Neural crest cell (in vitro differentiated cells): ENCODE data around the gene CCBE1. TPM values are rescaled to one million over a fixed set of nuclear protein-coding genes. Genes with fewer than 3 reads are reported as not detected.

Source experiments
- DNase-seq: peaks from one replicate; pipeline ENCODE4 v3.0.0; 2021; ENCODE audit warnings: low read depth, mixed read lengths, low spot score
- H3K27ac Mint-ChIP-seq: one replicate; pipeline ENCODE4 v1.8.0; 2021; ENCODE audit warnings: mild to moderate bottlenecking, mixed read lengths; ENCODE audit not compliant: unreplicated experiment
- H3K27me3 Mint-ChIP-seq: 2 replicates; pipeline ENCODE4 v1.8.0; 2021; ENCODE audit warnings: low read depth, mild to moderate bottlenecking, mixed read lengths
- H3K36me3 Mint-ChIP-seq: 2 replicates; pipeline ENCODE4 v1.8.0; 2021; ENCODE audit warnings: low read depth, mild to moderate bottlenecking, mixed read lengths
- H3K4me1 Mint-ChIP-seq: 2 replicates; pipeline ENCODE4 v1.8.0; 2021; ENCODE audit warnings: mixed read lengths
- H3K4me3 Mint-ChIP-seq: one replicate; pipeline ENCODE4 v1.8.0; 2021; ENCODE audit warnings: mild to moderate bottlenecking, mixed read lengths
- H3K9me3 Mint-ChIP-seq: 2 replicates; pipeline ENCODE4 v1.8.0; 2021; ENCODE audit warnings: mixed read lengths
- total RNA-seq: library from RNA; stranded (reverse); gene quantifications from 2 replicates; pipeline ENCODE4 v1.2.1, GENCODE V29; 2021
- TF ChIP-seq, protein P1 (sequence below): fragments of 200-600 bp; sonication (generic); conservative IDR thresholded peaks from 2 replicates; pipeline ENCODE4 v1.5.0; 2021; ENCODE audit warnings: antibody characterized with exemption, mild to moderate bottlenecking

The CCBE1 gene
- total RNA-seq, 1 donor from 2014 or later, result 0.33 TPM

DNA sequence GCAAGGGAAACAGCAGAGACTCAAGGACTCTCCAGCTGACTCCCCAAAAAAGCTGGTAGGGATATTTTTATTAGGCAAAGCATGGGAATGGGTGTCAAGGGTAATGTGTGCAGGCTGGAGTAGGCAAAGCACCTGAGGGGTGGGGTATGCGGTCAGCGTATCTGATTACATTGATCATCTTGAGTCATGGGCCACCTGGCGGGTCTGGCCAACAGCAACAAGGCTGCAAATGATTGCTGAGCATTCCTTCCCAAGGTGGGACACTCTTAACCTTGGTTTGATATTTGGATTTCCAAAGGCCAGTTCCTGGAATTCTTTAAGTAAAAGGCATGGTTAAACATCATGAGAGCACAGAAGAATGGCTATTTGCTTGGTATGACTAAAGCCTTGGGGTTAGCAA lies 32.6 kb upstream of the CCBE1 start:
- peaks cover 19% of the 10 kb centered on the region for H3K27me3 Mint-ChIP-seq

DNA sequence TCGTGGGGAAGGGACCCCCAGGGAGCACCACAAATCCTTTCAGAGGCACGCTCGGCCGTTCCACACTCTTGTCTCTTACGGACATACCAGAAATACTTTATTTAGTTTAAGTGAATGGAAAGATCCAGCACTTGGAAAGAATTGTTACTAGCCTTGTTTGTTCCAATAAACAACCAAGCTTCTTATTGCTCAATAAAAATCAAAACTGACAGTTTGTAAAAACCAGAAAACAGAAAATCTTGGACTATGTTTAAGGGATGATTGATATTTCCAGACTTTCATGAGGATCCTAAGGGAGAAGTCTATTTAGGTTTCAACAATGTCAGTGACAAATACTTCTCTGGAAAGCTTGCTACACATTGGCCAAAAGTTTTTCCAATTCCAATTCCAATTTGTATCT lies 31.6 kb upstream of the CCBE1 start:
- no peaks in the 10 kb centered on the region for H3K4me1 Mint-ChIP-seq
- H3K27ac Mint-ChIP-seq, result no peak overlapping the region
- no peaks in the 10 kb centered on the region for H3K36me3 Mint-ChIP-seq
- H3K27me3 Mint-ChIP-seq, result peaks cover 22% of the 10 kb centered on the region
- H3K4me3 Mint-ChIP-seq, result no peak overlapping the region
- TF ChIP-seq, protein P1, sequence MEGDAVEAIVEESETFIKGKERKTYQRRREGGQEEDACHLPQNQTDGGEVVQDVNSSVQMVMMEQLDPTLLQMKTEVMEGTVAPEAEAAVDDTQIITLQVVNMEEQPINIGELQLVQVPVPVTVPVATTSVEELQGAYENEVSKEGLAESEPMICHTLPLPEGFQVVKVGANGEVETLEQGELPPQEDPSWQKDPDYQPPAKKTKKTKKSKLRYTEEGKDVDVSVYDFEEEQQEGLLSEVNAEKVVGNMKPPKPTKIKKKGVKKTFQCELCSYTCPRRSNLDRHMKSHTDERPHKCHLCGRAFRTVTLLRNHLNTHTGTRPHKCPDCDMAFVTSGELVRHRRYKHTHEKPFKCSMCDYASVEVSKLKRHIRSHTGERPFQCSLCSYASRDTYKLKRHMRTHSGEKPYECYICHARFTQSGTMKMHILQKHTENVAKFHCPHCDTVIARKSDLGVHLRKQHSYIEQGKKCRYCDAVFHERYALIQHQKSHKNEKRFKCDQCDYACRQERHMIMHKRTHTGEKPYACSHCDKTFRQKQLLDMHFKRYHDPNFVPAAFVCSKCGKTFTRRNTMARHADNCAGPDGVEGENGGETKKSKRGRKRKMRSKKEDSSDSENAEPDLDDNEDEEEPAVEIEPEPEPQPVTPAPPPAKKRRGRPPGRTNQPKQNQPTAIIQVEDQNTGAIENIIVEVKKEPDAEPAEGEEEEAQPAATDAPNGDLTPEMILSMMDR, result no peak
- no peaks in the 10 kb centered on the region for H3K9me3 Mint-ChIP-seq
- no peak for DNase-seq

More for the DNA sequence above, 32.6 kb upstream of the CCBE1 start:
- Mint-ChIP-seq H3K27ac (no peak overlapping the region), H3K4me3 (no peak overlapping the region), H3K36me3 (no peaks in the 10 kb centered on the region), H3K4me1 (no peaks in the 10 kb centered on the region), H3K9me3 (no peaks in the 10 kb centered on the region)
- TF ChIP-seq, protein P1, result no peak
- DNase-seq, result no peak

DNA sequence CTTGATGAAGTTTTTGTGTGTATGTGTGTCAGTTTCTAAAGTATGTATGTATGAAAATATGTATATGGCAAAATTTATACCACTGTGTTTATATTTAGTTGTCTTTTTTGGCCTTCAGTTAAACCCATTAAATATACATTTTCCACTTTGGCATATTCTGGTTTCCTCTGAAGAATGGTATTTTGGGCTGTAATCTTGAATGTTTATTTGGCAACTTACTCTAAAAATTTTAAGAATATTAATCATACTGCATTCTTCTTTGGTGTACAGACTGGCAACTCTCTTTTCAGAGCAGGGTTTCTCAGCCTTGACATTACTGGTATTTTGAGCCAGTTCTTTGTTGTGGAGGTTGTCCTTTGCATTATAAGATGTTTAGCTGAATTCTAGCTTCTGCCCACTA lies 27.9 kb upstream of the CCBE1 start:
- TF ChIP-seq, protein P1, result no peak
- no peaks in the 10 kb centered on the region for H3K36me3 Mint-ChIP-seq
- peaks cover 3% of the 10 kb centered on the region for H3K9me3 Mint-ChIP-seq
- no peak overlapping the region for H3K4me3 Mint-ChIP-seq
- DNase-seq, result no peak
- peaks cover 27% of the 10 kb centered on the region for H3K27me3 Mint-ChIP-seq
- H3K27ac Mint-ChIP-seq, result no peak overlapping the region
- H3K4me1 Mint-ChIP-seq, result no peaks in the 10 kb centered on the region

DNA sequence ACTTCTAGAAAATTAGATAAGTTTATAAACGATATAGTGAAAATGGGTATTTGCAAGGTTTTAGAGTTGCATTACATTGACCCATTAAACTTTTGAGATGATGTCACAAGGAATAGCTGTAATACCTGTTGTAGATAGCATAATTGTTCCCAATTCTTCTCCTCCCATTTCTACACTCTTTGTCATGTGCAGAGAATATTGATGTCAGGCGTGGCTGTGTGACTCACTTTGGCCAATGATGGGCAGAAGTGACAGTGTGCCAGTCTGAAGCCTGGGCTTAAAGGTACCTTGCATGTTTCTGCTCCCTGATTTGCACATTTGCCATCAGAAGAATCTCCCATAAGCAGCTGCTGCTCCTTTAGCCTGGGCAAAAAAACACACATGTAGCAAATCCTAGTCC lies 26.9 kb upstream of the CCBE1 start:
- Mint-ChIP-seq H3K27me3 (peaks cover 34% of the 10 kb centered on the region), H3K27ac (no peak overlapping the region), H3K4me1 (no peaks in the 10 kb centered on the region), H3K4me3 (no peak overlapping the region), H3K9me3 (peaks cover 3% of the 10 kb centered on the region), H3K36me3 (no peaks in the 10 kb centered on the region)
- DNase-seq, result no peak
- TF ChIP-seq, protein P1, result no peak

DNA sequence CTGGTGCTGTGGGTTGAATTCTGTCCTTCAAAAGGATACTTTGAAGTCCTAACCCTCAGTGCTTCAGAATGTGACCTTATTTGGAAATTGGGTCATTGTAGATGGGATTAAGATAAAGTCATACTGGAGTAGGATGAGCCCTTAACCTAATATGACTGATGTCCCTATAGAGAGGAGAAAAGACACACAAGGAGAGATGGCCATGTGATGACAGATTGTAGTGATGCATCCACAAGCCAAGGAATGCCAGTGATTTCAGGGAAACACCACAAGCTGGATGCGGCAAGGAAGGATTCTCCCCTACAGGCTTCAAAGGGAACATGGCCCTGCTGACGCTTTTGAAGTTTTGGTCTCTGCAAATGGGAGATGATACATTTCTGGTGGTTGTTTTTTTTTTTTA lies 24.7 kb upstream of the CCBE1 start:
- Mint-ChIP-seq H3K27me3 (peaks cover 50% of the 10 kb centered on the region), H3K4me1 (no peaks in the 10 kb centered on the region), H3K4me3 (no peak overlapping the region), H3K9me3 (peaks cover 3% of the 10 kb centered on the region), H3K27ac (no peak overlapping the region), H3K36me3 (no peaks in the 10 kb centered on the region)
- TF ChIP-seq, protein P1, result no peak
- DNase-seq, result no peak

DNA sequence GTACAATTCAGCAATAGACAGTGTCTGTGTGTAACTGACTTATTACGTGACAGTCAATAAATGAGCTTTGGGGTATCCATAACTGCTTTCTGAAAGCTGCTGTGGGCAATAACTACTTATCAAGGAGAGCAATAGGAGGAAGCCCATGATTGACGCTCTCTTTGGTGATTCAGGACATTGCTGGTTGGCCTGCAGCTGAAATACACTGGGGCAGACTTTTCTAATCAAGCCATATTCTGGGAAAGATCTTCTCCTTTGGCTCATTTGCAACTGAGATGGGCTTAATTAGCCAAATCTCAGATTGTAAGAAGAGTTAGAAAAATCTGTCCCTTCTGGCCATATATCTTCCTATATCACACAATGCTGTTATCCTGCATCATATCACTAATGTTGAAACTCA lies 24.0 kb upstream of the CCBE1 start:
- peaks cover 3% of the 10 kb centered on the region for H3K9me3 Mint-ChIP-seq
- H3K27me3 Mint-ChIP-seq, result peaks cover 51% of the 10 kb centered on the region
- H3K27ac Mint-ChIP-seq, result no peak overlapping the region
- DNase-seq, result no peak
- TF ChIP-seq, protein P1, result no peak
- H3K4me3 Mint-ChIP-seq, result no peak overlapping the region
- H3K4me1 Mint-ChIP-seq, result no peaks in the 10 kb centered on the region
- no peaks in the 10 kb centered on the region for H3K36me3 Mint-ChIP-seq
